OCI-LY7 (cell line): ENCODE measurements around the gene RUSF1. TPM values are rescaled to one million over a fixed set of nuclear protein-coding genes. Genes with fewer than 3 reads are reported as not detected.

Source experiments
- BruUV-seq: library from RNA; stranded (reverse); fragments of 400-500 nt; replicated peaks from 2 replicates; lab custom pipeline; 2021; lab: Mats Ljungman, UMichigan
- CTCF ChIA-PET: fragments of 300-600 bp; sonication (Branson Sonifier 250); formaldehyde crosslinking; loops from one replicate; lab custom pipeline; 2022; ENCODE audit warnings: antibody characterized with exemption; ENCODE audit not compliant: unreplicated experiment; lab: Charles Lee
- POLR2A ChIA-PET: fragments of 300-600 bp; sonication (Branson Sonifier 250); formaldehyde crosslinking; loops from one replicate; lab custom pipeline; 2022; ENCODE audit warnings: antibody characterized with exemption; lab: Charles Lee
- DNase-seq: peaks from one replicate; pipeline ENCODE4 v3.0.0-alpha.2; 2015; ENCODE audit warnings: low spot score
- H2AFZ ChIP-seq: fragments of 200-600 bp; sonication (generic), shearing (Covaris generic); 2 replicates; pipeline ENCODE4 v1.6.1; 2014; ENCODE audit warnings: mild to moderate bottlenecking, antibody characterized with exemption, low read length, moderate library complexity
- H3K27ac ChIP-seq: fragments of 200-600 bp; sonication (generic); 2 replicates; pipeline ENCODE4 v1.5.1; 2014; ENCODE audit warnings: mixed run types, low read depth, mild to moderate bottlenecking, moderate library complexity, low read length, inconsistent platforms; ENCODE audit not compliant: poor library complexity, severe bottlenecking
- H3K36me3 ChIP-seq: fragments of 200-600 bp; sonication (generic); 2 replicates; pipeline ENCODE4 v1.6.1; 2014; ENCODE audit warnings: mild to moderate bottlenecking, antibody characterized with exemption, low read length, moderate library complexity, mixed read lengths; ENCODE audit not compliant: insufficient read depth
- H3K4me1 ChIP-seq: fragments of 200-600 bp; sonication (generic); 2 replicates; pipeline ENCODE4 v1.5.1; 2014; ENCODE audit warnings: mild to moderate bottlenecking, low read length; ENCODE audit not compliant: insufficient read depth, poor library complexity, severe bottlenecking
- H3K4me2 ChIP-seq: fragments of 200-600 bp; sonication (generic); 2 replicates; pipeline ENCODE4 v1.6.1; 2014; ENCODE audit warnings: mild to moderate bottlenecking, low read length
- H3K4me3 ChIP-seq: fragments of 200-600 bp; sonication (generic); 2 replicates; pipeline ENCODE4 v1.5.1; 2014; ENCODE audit warnings: mild to moderate bottlenecking, low read depth, low read length; ENCODE audit not compliant: poor library complexity, severe bottlenecking
- H3K79me2 ChIP-seq: fragments of 200-600 bp; sonication (generic); 2 replicates; pipeline ENCODE4 v1.6.1; 2016; ENCODE audit warnings: low read depth, mild to moderate bottlenecking, low read length, moderate library complexity, mixed read lengths; ENCODE audit not compliant: insufficient read depth
- H3K9me2 ChIP-seq: fragments of 200-600 bp; sonication (generic); 2 replicates; pipeline ENCODE4 v1.6.1; 2016; ENCODE audit warnings: mild to moderate bottlenecking, low read length, mixed read lengths; ENCODE audit not compliant: insufficient read depth
- H3K9me3 ChIP-seq: fragments of 200-600 bp; sonication (generic); 2 replicates; pipeline ENCODE4 v1.6.1; 2014; ENCODE audit warnings: mild to moderate bottlenecking, mixed run types, low read length, mixed read lengths
- H4K20me1 ChIP-seq: fragments of 200-600 bp; sonication (generic); 2 replicates; pipeline ENCODE4 v1.6.1; 2014; ENCODE audit warnings: mild to moderate bottlenecking, antibody characterized with exemption, low read length, moderate library complexity, mixed read lengths; ENCODE audit not compliant: insufficient read depth
- EZH2phosphoT487 ChIP-seq: fragments of 200-600 bp; sonication (generic); IDR thresholded peaks from 2 replicates; pipeline ENCODE4 v1.6.1; 2018; ENCODE audit warnings: low read depth, borderline replicate concordance, mild to moderate bottlenecking, mixed run types, antibody characterized with exemption, low read length, moderate library complexity, mixed read lengths
- intact Hi-C: fragments of 100-400 bp; cut with micrococcal nuclease; formaldehyde crosslinking; loops from one replicate; pipeline ENCODE4 v1.10.0; 2022; ENCODE audit not compliant: unreplicated experiment
- total RNA-seq, 2 experiments: library from RNA; depleted of rRNA in 1 of 2; stranded (reverse); fragments of >200 nt in 1 of 2; shearing (Covaris generic) in 1 of 2; gene quantifications; 2 replicates each; pipeline ENCODE4 v1.2.3, GENCODE V29; 2014 to 2022
- TF ChIP-seq, protein P1 (sequence below): fragments of 200-600 bp; sonication (generic); conservative IDR thresholded peaks from 2 replicates; pipeline ENCODE4 v1.5.1; 2014; ENCODE audit warnings: mild to moderate bottlenecking, antibody characterized with exemption, low read length, moderate library complexity, mixed read lengths

Gene RUSF1
- total RNA-seq, 2 experiments from 2014 or later, result 28.6 to 40.4 TPM

DNA sequence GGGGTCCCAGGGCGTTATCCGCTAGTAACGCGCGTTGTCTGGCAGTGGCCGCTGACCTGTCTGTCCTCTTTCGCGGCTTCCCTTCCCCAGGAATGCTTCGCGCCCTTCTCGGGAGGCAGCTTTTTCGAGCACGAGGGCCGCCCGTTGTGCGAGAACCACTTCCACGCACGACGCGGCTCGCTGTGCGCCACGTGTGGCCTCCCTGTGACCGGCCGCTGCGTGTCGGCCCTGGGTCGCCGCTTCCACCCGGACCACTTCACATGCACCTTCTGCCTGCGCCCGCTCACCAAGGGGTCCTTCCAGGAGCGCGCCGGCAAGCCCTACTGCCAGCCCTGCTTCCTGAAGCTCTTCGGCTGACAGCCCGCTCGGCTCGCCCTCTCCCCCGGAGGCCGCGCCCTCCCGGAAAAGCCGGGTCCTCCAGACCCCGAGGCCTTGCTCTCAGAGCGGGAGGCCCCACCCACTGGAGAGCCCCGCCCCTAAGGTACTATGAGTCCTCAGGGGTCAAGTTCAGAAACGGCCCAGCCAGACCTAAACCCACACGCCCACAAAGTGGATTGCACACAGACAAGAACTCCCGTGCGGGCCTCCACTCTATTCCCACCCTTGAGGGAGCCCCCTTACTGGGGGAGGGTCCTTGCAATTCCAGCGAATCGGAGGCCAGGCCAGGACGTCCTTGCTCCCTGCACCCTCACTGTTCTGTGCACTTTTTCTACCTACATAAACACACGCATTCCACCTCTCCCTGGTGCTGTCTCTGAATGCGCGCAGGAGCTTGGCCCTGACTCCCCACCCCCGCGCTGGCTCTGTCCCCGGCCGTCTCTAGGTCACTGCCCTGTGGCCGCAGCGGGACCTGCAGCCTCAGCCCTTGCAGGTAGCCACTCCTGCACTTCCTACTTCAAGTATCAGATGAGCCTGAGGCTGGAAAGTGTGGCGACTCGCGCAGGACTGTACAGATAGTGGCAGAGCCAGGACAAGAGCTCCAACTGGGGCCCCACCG, 30.7 kb downstream of the RUSF1 start:
- H3K27ac ChIP-seq, result no peak overlapping the region
- POLR2A ChIA-PET, result interaction anchor here (0.6 to 1.0 kb wide), 2 partner anchors 17 to 194 kb away, joined by 3 to 6 read pairs; no protein-coding TSS in a partner anchor
- no peaks in the 10 kb centered on the region for H3K36me3 ChIP-seq
- peak overlapping the region; percentile 12; the same call in 1 of the 2 replicates for H3K4me2 ChIP-seq
- no peaks in the 10 kb centered on the region for H3K9me3 ChIP-seq
- H4K20me1 ChIP-seq, result no peaks in the 10 kb centered on the region
- H3K9me2 ChIP-seq, result no peaks in the 10 kb centered on the region
- DNase-seq, result no peak
- no peak overlapping the region for H2AFZ ChIP-seq
- no peaks in the 10 kb centered on the region for H3K79me2 ChIP-seq
- BruUV-seq, result no TSS peak
- TF ChIP-seq EZH2phosphoT487, result no peak
- TF ChIP-seq, protein P1, sequence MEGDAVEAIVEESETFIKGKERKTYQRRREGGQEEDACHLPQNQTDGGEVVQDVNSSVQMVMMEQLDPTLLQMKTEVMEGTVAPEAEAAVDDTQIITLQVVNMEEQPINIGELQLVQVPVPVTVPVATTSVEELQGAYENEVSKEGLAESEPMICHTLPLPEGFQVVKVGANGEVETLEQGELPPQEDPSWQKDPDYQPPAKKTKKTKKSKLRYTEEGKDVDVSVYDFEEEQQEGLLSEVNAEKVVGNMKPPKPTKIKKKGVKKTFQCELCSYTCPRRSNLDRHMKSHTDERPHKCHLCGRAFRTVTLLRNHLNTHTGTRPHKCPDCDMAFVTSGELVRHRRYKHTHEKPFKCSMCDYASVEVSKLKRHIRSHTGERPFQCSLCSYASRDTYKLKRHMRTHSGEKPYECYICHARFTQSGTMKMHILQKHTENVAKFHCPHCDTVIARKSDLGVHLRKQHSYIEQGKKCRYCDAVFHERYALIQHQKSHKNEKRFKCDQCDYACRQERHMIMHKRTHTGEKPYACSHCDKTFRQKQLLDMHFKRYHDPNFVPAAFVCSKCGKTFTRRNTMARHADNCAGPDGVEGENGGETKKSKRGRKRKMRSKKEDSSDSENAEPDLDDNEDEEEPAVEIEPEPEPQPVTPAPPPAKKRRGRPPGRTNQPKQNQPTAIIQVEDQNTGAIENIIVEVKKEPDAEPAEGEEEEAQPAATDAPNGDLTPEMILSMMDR, result no peak
- intact Hi-C loops, result no loop called here
- H3K4me1 ChIP-seq, result no peaks in the 10 kb centered on the region
- CTCF ChIA-PET, result no interaction called here
- H3K4me3 ChIP-seq, result no peak overlapping the region

DNA sequence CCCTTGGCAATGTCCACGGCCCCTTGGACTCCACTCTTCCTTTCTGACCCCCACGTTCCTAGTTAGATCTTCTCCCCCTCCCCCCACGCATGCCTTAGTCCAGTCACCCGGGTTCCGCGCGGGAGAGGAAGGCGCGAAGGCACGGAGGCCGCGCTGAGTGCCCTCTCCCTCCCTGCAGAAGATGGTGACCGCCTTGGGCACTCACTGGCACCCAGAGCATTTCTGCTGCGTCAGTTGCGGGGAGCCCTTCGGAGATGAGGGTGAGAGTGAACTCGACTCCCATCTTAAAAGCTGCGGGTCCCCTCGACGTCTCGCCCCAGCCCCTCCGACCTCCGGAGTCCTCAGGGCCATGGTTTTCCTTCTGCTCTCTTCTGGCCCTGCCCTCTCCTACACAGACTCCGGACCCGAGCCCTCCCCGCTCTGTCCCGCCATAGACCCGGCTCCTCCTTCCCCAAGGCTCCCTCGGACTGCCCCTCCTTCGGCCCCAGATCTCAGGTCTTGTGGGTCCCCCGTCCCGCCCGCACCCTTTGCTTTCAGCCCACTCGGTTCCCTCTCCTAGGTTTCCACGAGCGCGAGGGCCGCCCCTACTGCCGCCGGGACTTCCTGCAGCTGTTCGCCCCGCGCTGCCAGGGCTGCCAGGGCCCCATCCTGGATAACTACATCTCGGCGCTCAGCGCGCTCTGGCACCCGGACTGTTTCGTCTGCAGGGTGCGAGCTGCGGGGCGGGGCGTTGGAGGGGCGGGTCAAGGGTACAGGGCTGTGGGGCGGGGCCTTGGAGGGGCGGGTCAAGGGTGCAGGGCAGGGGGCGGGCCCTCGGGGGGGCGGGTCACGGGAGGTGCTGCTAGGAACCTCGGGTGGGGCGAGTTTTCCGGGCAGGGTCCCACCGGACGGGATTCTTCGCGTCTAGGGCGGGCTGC, 31.6 kb downstream of the RUSF1 start:
- no peaks in the 10 kb centered on the region for H3K79me2 ChIP-seq
- H3K4me3 ChIP-seq, result no peak overlapping the region
- no peaks in the 10 kb centered on the region for H3K4me1 ChIP-seq
- DNase-seq, result no peak
- H3K4me2 ChIP-seq, result peak overlapping the region; percentile 12; the same call in 1 of the 2 replicates
- ChIA-PET CTCF (no interaction called here), POLR2A (no interaction called here)
- intact Hi-C loops, result no loop called here
- no peaks in the 10 kb centered on the region for H3K36me3 ChIP-seq
- BruUV-seq, result no TSS peak
- no peaks in the 10 kb centered on the region for H3K9me3 ChIP-seq
- no peak overlapping the region for H3K27ac ChIP-seq
- no peaks in the 10 kb centered on the region for H3K9me2 ChIP-seq
- no peak overlapping the region for H2AFZ ChIP-seq
- no peaks in the 10 kb centered on the region for H4K20me1 ChIP-seq
- TF ChIP-seq, protein P1, result no peak
- TF ChIP-seq EZH2phosphoT487, result no peak
